GM12878 (cell line): ENCODE measurements around the gene AADACL2. TPM values are rescaled to one million over a fixed set of nuclear protein-coding genes. Genes with fewer than 3 reads are reported as not detected.

Experiments used
- ATAC-seq: fragments of 200-7000 bp; cut with Tn5 transposase; 3 replicates; pipeline ENCODE4 v1.9.1; 2020; ENCODE audit warnings: mild to moderate bottlenecking, moderate library complexity
- BruUV-seq: library from RNA; stranded (reverse); fragments of 400-500 nt; replicated peaks from 2 replicates; lab custom pipeline; 2021; lab: Mats Ljungman, UMichigan
- CTCF ChIA-PET: fragments of 300-600 bp; sonication (Branson Sonifier 250); formaldehyde crosslinking; extraction: SDS; loops from one replicate; lab custom pipeline; 2021; ENCODE audit warnings: inconsistent platforms; lab: Yijun Ruan, JAX
- POLR2A ChIA-PET: fragments of 350-600 bp; formaldehyde crosslinking; extraction: SDS; loops from one replicate; lab custom pipeline; 2021; ENCODE audit warnings: inconsistent platforms; lab: Charles Lee
- RAD21 ChIA-PET: fragments of 300-600 bp; sonication (Branson Sonifier 250); formaldehyde crosslinking; loops from one replicate; lab custom pipeline; 2023; ENCODE audit warnings: antibody characterized with exemption; ENCODE audit not compliant: unreplicated experiment; lab: Charles Lee
- SMC1A ChIA-PET: fragments of 300-600 bp; sonication (Branson Sonifier 250); formaldehyde crosslinking; loops from one replicate; lab custom pipeline; 2023; ENCODE audit not compliant: unreplicated experiment, uncharacterized antibody; lab: Charles Lee
- DNase-seq: peaks from one replicate; pipeline ENCODE4 v3.0.0-alpha.2; 2011; ENCODE audit warnings: low read depth, low spot score
- FAIRE-seq: peaks from 3 replicates; lab custom pipeline; 2011; peaks lifted over from hg19 to GRCh38; lab: Jason Lieb, UNC
- H2AFZ ChIP-seq: 2 replicates; pipeline ENCODE4 v1.6.0; 2011; ENCODE audit warnings: low read depth, low read length, control low read depth; ENCODE audit not compliant: control insufficient read depth
- H3K27ac ChIP-seq: 2 replicates; pipeline ENCODE4 v1.5.1; 2011; ENCODE audit warnings: control low read depth; ENCODE audit not compliant: control insufficient read depth, insufficient read depth
- H3K27me3 ChIP-seq, 2 experiments: replicated peaks in 1 of 2; 2 replicates each; pipeline versions ENCODE4 v1.6.0 to v1.6.1; 2011; ENCODE audit warnings: low read length in 1 of 2; ENCODE audit not compliant: control insufficient read depth in 2 of 2, insufficient read depth in 2 of 2
- H3K36me3 ChIP-seq, 2 experiments: 2 replicates each; pipeline ENCODE4 v1.5.1; 2011; ENCODE audit warnings: low read length in 1 of 2; ENCODE audit not compliant: control insufficient read depth in 2 of 2, insufficient read depth in 2 of 2
- H3K4me1 ChIP-seq: 2 replicates; pipeline ENCODE4 v1.6.1; 2011; ENCODE audit warnings: mild to moderate bottlenecking, low read length, moderate library complexity, mixed read lengths; ENCODE audit not compliant: control insufficient read depth, insufficient read depth
- H3K4me2 ChIP-seq: 2 replicates; pipeline ENCODE4 v1.6.0; 2011; ENCODE audit warnings: control low read depth; ENCODE audit not compliant: control insufficient read depth, insufficient read depth
- H3K4me3 ChIP-seq: fragments of 200-600 bp; sonication (generic); 2 replicates; pipeline ENCODE4 v1.5.1; 2016
- H3K79me2 ChIP-seq: 2 replicates; pipeline ENCODE4 v1.6.0; 2011; ENCODE audit warnings: low read length; ENCODE audit not compliant: control insufficient read depth, insufficient read depth
- H3K9ac ChIP-seq: 2 replicates; pipeline ENCODE4 v1.8.0; 2011; ENCODE audit warnings: low read length, control low read depth, mixed read lengths; ENCODE audit not compliant: control insufficient read depth, insufficient read depth
- H3K9me3 ChIP-seq: replicated peaks from 3 replicates; pipeline ENCODE4 v1.5.1; 2011; ENCODE audit warnings: mild to moderate bottlenecking, low read length; ENCODE audit not compliant: control insufficient read depth, insufficient read depth
- H4K20me1 ChIP-seq: 2 replicates; pipeline ENCODE4 v1.6.0; 2011; ENCODE audit not compliant: control insufficient read depth, insufficient read depth
- ATF7 ChIP-seq: fragments of 450-650 bp; IDR thresholded peaks from 2 replicates; pipeline ENCODE4 v1.6.1; 2016; ENCODE audit warnings: low read depth, mild to moderate bottlenecking
- CREB1 ChIP-seq: IDR thresholded peaks from 2 replicates; pipeline ENCODE4 v1.6.1; 2012; ENCODE audit warnings: low read depth, mild to moderate bottlenecking, inconsistent platforms
- E4F1 ChIP-seq: fragments of 450-650 bp; IDR thresholded peaks from 2 replicates; pipeline ENCODE4 v1.6.1; 2018; ENCODE audit warnings: borderline replicate concordance, mild to moderate bottlenecking; ENCODE audit not compliant: partially characterized antibody
- GATAD2B ChIP-seq: fragments of 450-650 bp; conservative IDR thresholded peaks from 2 replicates; pipeline ENCODE4 v1.6.1; 2017; ENCODE audit warnings: low read depth, mild to moderate bottlenecking, moderate library complexity
- HDGF ChIP-seq: fragments of 450-650 bp; IDR thresholded peaks from 2 replicates; pipeline ENCODE4 v1.6.1; 2016; ENCODE audit warnings: antibody characterized with exemption
- MXI1 ChIP-seq: fragments of 150-350 bp; IDR thresholded peaks from 2 replicates; pipeline ENCODE4 v1.6.1; 2011; ENCODE audit warnings: low read depth, mild to moderate bottlenecking, inconsistent platforms, low read length, improper control_type of control experiment
- PAX8 ChIP-seq: fragments of 450-650 bp; IDR thresholded peaks from 2 replicates; pipeline ENCODE4 v1.6.1; 2017; ENCODE audit warnings: mild to moderate bottlenecking, moderate library complexity
- PBX3 ChIP-seq: IDR thresholded peaks from 2 replicates; pipeline ENCODE4 v1.6.1; 2011; ENCODE audit warnings: mild to moderate bottlenecking, low read depth, low read length, moderate library complexity; ENCODE audit not compliant: insufficient replicate concordance
- POLR2AphosphoS2 ChIP-seq: IDR thresholded peaks from 2 replicates; pipeline ENCODE4 v1.6.1; 2011; ENCODE audit warnings: low read depth, mild to moderate bottlenecking, low read length, improper control_type of control experiment, moderate library complexity
- SKIL ChIP-seq: fragments of 450-650 bp; IDR thresholded peaks from 2 replicates; pipeline ENCODE4 v1.6.1; 2017; ENCODE audit warnings: mild to moderate bottlenecking, low read depth, inconsistent platforms; ENCODE audit not compliant: poor library complexity, severe bottlenecking
- SMARCA5 ChIP-seq: fragments of 450-650 bp; IDR thresholded peaks from 2 replicates; pipeline ENCODE4 v1.6.1; 2017; ENCODE audit warnings: mild to moderate bottlenecking
- SP1 ChIP-seq: IDR thresholded peaks from one replicate; pipeline ENCODE4 v1.6.1; 2011; ENCODE audit warnings: low read depth, low read length
- SRF ChIP-seq, 2 experiments: IDR thresholded peaks; 2 replicates each; pipeline ENCODE4 v1.6.1; 2011; ENCODE audit warnings: low read depth in 2 of 2, low read length in 2 of 2, mild to moderate bottlenecking in 1 of 2, moderate library complexity in 1 of 2
- STAT3 ChIP-seq: IDR thresholded peaks from 2 replicates; pipeline ENCODE4 v1.6.1; 2011; ENCODE audit warnings: low read depth, low read length, improper control_type of control experiment
- WGBS: methylation state at CpG from one replicate; pipeline ENCODE4 v1.1.6; 2016; ENCODE audit warnings: low lambda C conversion rate; ENCODE audit not compliant: insufficient replicate concordance, insufficient coverage; ENCODE audit errors: missing lambda C conversion rate; 5-methylcytosine and 5-hydroxymethylcytosine counted together
- in situ Hi-C: fragments of 300-500 bp; cut with MboI; formaldehyde crosslinking; loops from 9 replicates; pipeline ENCODE4 v1.14.3; 2018; ENCODE audit warnings: mixed read lengths
- intact Hi-C: fragments of 100-400 bp; cut with micrococcal nuclease; formaldehyde crosslinking; loops from one replicate; pipeline ENCODE4 v1.14.2; 2022; ENCODE audit not compliant: unreplicated experiment
- polyA plus RNA-seq, 11 experiments: library from polyadenylated mRNA; depleted of rRNA in 4 of 11; unstranded in 6 of 11; stranded (reverse) in 5 of 11; fragments of >200 nt; fragmentation: Nextera tagmentation in 4 of 11; fragmentation: Illumina TruSeq in 1 of 11; extraction: Ambion mirVana in 4 of 11; extraction: Trizol in 1 of 11; gene quantifications; 1 replicate in 1 of 11; 2 replicates in 10 of 11; pipeline versions ENCODE4 v1.2.1 to v1.2.3, GENCODE V29; 2011 to 2016; ENCODE audit warnings: inconsistent platforms in 2 of 11, missing spikeins in 2 of 11, low read depth in 1 of 11
- total RNA-seq, 4 experiments: library from RNA; depleted of rRNA in 3 of 4; stranded (reverse); fragments of >200 nt in 3 of 4; fragmentation: Illumina TruSeq in 1 of 4; extraction: Trizol in 1 of 4; gene quantifications; 2 replicates each; pipeline versions ENCODE4 v1.2.1 to v1.2.3, GENCODE V29; 2013 to 2021

AADACL2 gene
- total and polyA plus RNA-seq, 10 of the 15 experiments (the other 5 are each of a cell fraction or from before 2014, with no cell fraction given), result not detected

GRCh38 chr3:151777880-151778279 lies 44.2 kb downstream of the AADACL2 start:
- no peaks in the 10 kb centered on the region for H3K79me2 ChIP-seq
- TF ChIP-seq MXI1, result no peak
- intact Hi-C loops (no loop called here), in situ Hi-C loops (no loop called here)
- ChIA-PET POLR2A (no interaction called here), RAD21 (no interaction called here), SMC1A (interaction anchor here (1.2 kb wide), 1 partner anchor 22 kb away, joined by 3 read pairs; no protein-coding TSS in a partner anchor), CTCF (interaction anchor here (0.6 to 1.5 kb wide), 2 partner anchors 61 to 1548 kb away, joined by 3 to 4 read pairs; no protein-coding TSS in a partner anchor)
- no peak overlapping the region for H2AFZ ChIP-seq
- BruUV-seq, result no TSS peak
- no peaks in the 10 kb centered on the region for H3K27me3 ChIP-seq
- DNase-seq (no peak), FAIRE-seq (no peak), ATAC-seq (no peak)
- H3K4me1 ChIP-seq, result no peaks in the 10 kb centered on the region
- H3K9ac ChIP-seq, result no peak overlapping the region
- no peak overlapping the region for H3K27ac ChIP-seq
- H3K4me3 ChIP-seq, result no peak overlapping the region
- no peak overlapping the region for H3K4me2 ChIP-seq
- 36% methylated on average over 2 of the region's 2 CpGs for WGBS
- H3K9me3 ChIP-seq, result no peaks in the 10 kb centered on the region
- H4K20me1 ChIP-seq, result no peaks in the 10 kb centered on the region
- no peaks in the 10 kb centered on the region for H3K36me3 ChIP-seq

GRCh38 chr3:151787626-151788025 lies 53.9 kb downstream of the AADACL2 start:
- H3K4me3 ChIP-seq, result no peak overlapping the region
- H3K27me3 ChIP-seq, result no peaks in the 10 kb centered on the region
- H3K27ac ChIP-seq, result no peak overlapping the region
- H4K20me1 ChIP-seq, result no peaks in the 10 kb centered on the region
- H3K79me2 ChIP-seq, result no peaks in the 10 kb centered on the region
- H3K36me3 ChIP-seq, result no peaks in the 10 kb centered on the region
- ATAC-seq, result no peak
- no peak overlapping the region for H3K4me2 ChIP-seq
- BruUV-seq, result no TSS peak
- no peak overlapping the region for H2AFZ ChIP-seq
- no peak overlapping the region for H3K9ac ChIP-seq
- ChIA-PET CTCF (no interaction called here), RAD21 (no interaction called here), POLR2A (no interaction called here), SMC1A (no interaction called here)
- H3K9me3 ChIP-seq, result no peaks in the 10 kb centered on the region
- H3K4me1 ChIP-seq, result no peaks in the 10 kb centered on the region
- in situ Hi-C loops, result no loop called here
- DNase-seq, result no peak
- intact Hi-C loops, result no loop called here
- no peak for FAIRE-seq
- TF ChIP-seq STAT3, result no peak
- no peak for TF ChIP-seq SMARCA5
- no peak for TF ChIP-seq GATAD2B
- no peak for TF ChIP-seq PAX8
- no peak for TF ChIP-seq E4F1
- TF ChIP-seq SP1, result no peak
- TF ChIP-seq PBX3, result no peak
- no peak for TF ChIP-seq HDGF
- TF ChIP-seq SKIL, result no peak
- no peak for TF ChIP-seq POLR2AphosphoS2
- TF ChIP-seq ATF7, result no peak
- no peak for TF ChIP-seq CREB1
- no peak for TF ChIP-seq SRF (IDR thresholded peaks at IDR 0.05; ENCODE audit: low read depth in 2 of 2, low read length in 2 of 2)
